Measurements from ENCODE around the gene PRXL2B.

Gene PRXL2B

DNA sequence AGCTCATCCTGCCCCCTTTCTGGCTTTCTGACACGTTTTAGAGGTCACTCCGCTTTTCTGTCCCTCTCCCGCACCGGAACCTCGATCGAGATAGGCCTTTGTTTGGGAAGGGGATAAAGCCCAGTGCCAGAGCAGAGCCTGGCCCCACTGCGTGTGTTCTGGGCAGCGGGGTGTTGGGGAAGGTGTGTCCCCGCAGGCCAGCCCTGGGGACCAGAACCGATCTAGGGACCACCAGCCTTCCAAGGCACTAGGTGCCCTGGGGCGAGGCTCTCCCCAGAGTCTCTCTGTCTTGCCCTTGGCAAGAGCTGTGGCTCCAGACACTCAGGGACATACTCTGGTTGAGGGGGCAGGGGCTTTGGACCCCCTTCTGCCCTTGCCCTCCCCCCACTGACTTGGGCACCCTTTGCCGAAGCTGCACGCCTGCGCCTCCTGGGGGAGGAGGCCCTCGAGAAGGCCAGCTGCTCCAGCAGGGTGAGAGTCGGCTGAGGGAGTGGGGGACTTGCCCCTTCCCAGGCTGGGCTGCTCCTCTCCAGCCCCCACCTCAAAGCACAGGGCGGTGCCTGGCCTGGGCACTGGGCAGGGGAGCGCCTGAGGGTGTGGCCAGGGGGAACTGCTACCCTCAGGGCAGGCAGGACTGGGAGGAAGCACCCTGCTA, 16.4 kb downstream of the PRXL2B start:
- no peak for DNase-seq

DNA sequence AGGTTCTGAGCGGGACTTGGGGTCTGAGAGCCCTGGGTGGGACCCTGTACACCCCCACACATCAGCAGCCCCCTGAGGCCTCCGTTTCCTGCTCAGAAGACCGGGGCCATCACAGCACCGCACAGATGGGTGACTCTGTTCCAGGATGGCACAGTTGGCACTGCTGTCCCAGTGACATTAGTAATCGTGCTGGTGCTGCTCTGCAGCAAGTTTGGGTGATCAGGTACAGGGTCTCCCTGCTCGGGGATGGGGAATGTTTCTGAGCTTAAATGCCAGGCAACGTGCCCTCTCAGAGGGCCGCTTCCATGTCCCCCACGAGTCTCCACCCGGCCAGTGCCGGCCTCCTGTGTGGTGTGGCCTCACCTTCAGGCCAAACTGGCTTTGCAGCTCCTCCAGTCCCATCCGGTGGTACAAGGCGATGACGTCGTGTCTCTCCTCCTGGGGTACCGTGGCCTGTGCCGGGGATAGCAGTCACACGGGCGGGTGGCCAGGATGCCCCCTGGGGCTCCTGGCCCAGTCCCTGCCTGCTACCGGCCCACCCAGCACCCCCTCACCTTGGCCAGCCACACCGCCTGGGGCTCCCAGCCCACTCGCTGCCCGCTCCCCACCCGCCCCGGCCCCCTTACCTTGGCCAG, 17.1 kb downstream of the PRXL2B start:
- DNase-seq = no peak

DNA sequence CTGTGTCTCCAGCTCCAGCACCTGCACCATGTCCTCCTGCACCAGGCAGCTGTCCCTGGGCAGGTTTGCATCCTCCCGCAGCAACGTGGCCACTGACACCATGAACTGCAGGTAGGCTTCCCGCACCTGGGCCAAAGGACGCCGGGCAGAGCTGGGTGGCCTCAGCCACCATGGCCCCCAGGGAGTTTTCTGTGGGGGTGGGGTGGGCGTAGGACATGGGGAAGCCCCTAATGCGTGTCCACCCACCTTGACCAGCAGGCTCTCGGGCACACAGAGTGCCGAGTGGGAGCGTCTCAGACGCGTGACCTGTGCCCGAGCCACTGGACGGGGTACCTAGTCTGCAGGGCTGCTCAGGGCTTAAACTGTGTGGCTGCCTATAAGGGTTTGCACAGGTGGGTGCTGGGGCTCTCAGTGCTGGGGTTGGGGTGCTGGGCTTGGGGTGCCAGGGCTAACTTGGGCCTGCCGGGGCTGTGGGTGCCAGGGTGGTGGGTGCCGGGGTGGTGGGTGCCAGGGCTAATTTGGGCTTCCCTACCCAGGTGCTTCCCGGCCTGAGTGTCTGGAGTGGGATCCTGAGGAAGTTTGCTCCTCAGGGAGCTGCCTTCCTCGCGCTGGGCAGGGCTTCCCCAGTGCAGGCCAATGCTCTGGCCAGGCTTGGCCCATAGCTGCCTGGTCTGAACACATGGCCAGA, 17.7 kb downstream of the PRXL2B start:
- DNase-seq = no peak

DNA sequence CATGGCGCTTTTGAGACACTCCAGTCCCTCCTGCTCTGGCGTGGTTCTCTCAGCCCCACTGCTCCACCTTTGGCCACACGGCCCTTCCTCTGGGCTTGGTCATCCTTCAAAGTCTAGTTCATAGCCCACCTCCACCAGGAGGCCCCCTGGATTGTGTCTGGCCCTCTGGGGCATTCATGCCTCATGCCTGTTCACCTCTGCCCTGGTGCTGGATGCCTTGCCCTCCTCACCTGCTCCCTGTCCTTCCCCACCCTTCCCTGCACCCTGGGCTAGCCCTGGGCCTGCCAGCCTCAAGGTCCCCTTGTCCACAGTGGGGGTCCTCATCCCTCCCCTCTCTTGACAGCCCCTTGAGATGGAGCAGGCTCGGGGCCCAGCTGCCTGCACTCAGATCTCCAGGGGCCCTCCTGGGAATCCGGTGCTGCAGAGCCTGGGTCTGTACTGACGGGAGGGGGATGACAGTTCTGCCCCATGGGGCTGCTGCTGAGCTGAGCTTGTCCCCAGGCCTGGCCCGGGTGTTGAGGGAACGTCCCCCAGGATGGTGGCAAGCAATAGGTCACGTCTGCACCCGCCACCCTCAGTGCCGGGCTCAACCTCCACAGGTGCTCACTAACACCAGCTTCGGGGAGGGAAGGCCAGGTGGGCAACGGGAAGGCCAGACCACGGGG, 18.4 kb downstream of the PRXL2B start:
- no peak for DNase-seq

DNA sequence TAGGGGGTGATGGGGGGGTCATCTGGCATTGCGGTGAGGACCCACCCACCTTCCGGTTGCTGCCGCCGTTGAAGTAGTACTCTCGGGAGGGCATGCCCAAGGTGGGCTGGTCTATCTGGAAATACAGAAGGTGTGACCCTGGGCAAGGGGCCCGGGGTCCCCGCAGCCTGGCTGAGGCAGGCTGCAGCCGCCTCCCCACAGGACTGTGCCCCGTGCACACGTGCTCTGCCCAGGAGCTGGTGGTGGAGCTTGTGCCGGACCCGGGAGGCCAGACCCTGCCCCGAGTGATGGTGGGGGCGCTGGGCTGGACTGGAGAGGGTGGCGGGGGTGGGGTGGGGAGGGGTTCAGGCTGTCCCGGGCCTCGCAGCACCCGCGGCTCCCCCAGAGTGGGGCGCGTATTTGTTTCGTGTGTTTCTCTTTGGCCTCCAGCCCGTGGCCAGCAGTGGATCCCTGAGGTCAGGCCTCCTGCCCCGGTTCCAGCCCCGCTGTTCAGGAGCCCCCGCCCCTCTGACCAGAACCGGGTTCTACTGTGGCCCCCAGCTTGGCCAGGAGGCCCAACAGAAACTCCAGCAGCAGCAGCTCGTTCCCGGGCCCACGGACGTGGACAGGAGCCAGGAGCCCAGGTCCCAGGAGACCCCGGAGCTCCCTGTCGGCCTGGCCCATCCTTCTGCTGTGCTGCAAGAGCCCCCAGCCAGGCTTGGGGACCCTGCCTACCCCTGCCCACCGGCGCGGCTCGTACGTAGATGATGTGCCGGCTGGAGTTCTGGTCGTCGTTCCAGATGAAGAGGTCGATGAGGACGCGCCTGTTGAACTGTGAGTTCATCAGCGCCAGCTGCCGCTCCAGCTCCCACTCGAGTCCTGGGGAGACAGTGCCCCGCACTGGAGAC, 19.2 kb downstream of the PRXL2B start:
- DNase-seq = no peak

DNA sequence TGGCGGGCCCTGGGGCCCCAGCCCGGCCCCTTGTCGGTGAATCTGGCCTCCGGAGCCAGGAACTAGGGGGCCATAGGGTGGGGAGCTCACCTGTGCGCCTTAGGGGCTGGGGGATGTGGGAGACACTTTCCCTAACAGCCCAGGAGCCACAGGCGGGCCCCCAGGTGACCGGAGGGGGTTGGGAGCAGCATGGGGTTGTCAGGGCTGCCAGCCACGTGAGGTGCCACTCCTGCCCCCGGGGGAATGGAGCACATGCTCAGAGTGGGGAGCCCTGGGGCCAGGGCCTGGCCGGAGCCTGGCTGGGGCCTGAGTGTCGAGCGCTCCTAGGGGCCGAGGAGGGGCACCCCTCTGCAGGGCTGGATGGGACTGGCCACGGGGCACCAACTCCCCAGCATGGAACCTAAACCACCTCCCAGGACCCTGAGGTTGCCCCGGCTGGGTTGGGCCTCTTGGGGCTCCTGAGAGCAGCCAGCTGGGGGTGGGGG, 19.9 kb downstream of the PRXL2B start:
- DNase-seq = no peak

DNA sequence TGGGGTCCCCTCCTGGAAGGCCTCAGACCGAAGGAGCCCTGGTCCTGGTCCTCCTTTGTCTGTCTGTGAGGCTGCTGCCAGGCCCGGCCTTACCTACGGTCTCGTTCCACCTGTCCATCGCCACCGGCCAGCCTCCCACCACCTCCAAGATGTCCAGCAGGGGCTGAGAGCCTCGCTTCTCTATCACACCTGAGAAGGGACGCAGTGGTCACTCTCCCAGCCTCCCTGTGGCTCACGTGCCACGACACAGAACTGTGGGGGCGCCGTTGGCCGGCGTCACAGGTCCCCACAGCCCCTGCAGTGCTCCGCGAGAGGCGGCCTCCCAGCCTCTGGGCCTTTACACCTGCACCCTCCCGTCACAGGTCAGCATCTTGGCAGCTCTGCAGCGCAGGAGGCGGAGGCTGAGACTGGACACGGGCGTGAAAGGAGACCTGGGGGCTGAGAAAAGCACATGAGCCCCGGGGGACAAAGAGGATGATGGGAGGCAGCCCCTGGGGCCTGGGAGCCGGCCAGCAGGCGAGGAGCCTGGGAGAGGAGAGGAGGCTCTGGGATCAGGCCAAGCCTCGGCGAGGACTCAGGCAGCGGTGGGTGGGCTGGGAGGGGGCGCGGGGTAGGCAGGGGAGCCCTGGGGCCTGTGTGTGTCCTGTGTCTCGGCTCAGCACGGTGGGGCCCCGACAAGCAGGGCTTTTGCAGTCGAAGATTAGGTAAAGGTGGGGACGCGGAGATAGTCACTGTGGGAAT, 20.5 kb downstream of the PRXL2B start:
- no peak for DNase-seq

DNA sequence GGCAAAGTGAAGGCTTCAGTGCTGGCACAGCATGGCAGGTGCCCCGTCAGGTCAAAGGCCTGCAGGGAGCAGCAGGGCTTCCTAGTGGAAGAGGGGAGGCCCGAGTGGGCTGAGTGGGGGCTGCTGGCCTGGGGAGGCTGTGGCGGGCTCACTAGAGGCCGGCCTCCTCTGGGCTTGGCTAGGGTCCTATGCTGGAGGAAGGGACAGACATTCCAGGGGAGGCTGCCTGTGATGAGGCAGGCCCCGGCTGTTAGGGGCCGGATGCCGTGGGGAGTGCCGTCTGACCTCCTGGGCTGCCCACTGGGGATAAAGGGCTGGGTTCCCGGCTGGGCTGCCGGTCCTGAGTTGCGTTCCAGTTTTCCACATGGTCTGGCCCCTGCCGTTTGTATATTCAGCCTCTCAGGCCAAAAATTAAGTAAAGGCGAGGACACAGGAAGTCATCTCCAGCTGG, 21.1 kb downstream of the PRXL2B start:
- DNase-seq = no peak

DNA sequence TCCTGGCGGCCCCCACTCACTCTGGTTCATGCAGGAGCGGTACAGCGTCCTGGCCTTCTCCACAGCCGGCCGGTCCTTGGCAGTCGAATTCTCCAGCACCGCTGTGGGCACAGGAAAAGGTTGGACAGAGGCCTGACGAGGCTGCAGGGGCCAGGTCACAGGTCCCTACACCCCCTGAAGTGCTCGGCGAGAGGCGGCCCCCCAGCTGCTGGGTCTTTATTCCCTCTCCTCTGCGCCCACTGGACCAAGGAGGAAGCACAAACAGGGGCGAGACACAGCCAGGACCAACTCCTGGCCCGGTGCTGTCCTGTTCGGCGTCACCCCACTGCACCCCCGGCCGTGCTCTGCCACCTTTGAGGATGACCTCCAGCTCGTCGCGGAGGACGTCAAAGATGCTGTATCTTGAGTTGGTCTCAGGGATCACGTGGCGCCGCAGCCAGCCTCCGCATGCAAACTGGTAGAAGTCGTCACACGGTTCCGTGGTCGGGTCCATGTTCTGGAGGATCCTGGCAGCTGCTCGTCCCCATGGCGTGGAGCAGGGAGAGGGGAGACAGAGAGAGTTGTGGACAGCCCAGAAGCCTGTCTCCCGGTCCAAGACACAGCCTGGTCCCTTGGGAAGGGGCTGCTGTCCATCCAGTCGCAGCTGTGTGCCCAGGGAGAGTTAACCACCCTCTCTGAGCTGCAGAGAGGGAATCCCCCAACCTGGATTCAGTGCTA, 22.9 kb downstream of the PRXL2B start:
- no peak for DNase-seq

DNA sequence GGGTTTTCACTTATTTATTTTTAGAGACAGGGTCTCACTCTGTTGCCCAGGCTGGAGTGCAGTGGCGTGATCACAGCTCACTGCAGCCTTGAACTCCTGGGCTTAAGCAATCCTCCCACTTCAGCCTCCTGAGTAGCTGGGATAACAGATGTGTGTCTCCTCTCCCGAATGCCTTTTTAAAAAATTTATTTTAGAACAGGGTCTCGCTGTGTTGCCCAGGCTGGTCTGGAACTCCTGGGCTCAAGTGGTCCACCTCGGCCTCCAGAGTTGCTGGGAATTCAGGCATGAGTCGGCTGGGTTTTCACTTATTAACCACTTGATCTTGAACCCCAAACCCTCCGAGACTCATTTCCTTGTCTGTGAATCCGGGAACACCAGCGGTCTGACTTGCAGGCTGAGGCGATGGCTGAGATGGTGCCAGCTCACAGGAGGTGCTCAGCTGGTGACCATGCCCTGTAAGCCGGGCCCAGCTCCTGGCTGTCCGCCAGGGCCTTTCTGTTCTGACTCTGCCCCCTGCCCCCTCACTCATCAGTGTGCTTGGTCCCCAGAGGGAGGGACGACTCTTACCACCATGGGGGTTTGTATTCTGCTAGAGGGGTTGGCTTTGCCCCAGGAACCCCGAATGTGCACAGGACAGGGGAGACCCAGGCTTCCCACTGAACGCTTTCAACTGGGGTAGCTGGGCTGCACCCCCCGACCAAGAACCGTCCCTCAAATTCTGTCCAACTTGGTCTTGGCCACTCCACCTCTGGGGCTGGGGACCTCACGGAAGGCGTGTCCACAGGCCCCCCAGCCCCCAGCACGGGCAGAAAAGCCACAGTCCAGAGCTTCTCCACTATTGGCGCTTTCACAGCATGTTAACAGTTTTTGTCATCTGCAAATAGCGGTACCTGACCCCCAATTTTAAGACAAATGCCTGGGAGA, 23.7 kb downstream of the PRXL2B start:
- no peak for DNase-seq

DNA sequence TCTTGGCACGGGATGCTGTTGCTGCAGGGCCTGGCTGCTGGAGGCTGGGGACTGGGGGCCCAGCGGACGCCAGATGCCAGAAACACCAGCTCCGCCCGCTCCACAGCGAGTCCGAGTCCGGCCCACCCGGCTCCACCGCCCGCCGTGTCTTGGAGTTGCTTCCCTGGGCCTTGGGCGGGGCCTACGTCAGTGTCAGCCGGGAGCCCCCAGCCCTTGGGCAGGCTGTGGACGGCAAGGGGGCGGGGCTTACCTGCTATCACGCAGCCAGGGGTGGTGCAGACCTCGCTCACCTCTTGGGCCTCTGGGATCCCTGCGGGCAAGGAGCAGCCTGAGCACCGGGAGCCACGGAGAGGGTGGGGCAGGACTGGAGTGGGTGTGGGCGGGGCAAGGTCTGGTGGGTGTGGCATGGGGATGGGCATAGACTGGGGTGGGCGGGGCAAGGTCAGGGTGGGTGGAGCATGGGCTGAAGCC, 24.5 kb downstream of the PRXL2B start:
- DNase-seq = peak; percentile 33

DNA sequence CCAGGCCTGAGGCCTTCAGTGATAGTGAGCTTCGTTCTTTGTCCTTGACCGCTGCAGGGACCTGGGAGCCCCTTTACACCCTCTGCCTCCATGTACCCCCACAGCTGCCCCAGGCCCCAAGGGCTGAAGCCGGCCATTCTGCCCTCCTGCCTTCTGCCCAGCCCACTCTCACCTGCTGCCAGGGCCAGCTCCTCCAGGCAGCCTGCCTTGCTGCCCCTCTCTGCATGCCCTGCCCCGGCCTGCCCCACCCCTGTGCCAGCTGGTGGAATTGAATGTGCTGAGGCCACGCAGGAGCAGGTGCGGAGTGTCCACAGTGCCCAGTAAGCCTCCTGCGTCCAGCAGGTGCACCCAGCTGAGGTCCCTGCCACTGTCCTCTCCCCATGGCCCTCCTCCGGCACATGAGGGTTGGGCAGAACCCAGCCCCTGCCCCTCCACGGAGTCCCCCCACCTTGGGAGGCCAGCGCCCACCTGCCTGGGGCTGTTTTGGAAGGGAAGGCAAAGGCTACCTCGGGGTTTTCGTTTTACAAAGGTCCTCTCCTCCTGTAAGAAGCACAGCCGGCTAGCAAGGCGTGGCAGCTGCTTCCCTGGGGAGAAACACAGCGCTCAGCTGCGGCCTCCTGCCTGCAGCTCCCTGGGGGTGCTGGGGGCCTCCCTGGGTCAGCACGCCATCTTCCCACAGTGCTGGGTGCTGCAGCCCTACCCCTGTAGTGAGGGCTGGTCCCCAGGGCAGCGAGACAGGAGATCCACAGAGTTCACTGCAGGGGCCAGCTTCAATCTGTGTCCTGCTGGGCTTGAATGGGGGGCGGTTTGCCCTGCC, 25.3 kb downstream of the PRXL2B start:
- no peak for DNase-seq

DNA sequence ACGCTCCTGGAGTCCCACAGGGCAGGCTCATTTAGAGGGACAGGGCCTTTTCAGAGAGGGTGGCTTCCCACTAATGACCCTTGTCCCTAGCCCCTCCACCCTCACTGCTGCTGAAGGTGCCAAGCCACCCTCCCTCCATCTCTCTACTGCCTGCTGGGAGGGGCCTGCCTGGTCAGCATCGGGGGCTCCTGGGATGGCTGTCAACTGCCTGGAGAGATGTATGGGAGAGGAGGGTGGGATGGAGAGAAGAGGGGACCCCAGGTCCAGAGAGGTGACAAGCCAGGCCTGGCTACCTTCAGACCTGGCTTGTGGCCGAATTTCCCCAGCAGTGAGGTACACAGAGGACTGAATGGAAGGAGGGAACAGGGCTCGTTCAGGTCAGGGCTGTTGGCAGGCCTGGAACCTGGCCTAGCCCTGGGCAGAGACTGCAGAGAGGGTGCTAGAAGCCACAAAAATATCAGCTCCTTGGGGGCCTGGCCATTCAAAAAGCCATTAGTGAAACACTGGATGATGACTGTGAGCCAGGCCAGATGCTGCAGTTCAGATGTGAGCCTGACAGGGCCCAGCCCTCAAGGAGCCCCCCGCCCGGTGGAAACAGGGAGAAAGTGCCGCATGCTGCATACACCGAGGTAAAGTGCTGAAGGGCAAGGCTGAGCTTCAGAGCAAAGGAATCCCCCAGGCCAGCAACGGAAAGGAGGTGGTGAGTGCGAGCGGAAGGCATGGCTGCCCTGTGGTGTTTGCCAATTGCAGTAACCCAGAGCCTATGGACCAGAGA, 26.2 kb downstream of the PRXL2B start:
- DNase-seq = no peak

DNA sequence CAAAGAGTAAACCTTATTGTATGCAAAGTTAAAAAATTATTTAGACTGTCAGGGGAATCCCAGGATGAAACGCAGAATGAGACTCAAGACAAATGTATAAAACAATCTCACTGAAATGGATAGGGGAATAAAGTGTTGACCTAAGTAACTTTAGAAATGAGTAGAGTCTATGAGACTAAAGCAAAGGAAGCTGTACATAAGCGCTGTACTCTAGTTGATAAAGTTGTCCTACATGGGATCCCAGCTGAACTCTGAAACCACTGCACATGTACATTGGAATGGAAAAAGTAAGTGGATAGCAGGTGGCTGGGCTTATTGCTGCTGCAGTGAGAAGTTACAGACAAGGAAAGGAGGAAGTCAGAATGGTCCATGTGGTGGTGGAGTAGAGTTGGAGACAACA, 27.6 kb downstream of the PRXL2B start:
- DNase-seq = no peak

DNA sequence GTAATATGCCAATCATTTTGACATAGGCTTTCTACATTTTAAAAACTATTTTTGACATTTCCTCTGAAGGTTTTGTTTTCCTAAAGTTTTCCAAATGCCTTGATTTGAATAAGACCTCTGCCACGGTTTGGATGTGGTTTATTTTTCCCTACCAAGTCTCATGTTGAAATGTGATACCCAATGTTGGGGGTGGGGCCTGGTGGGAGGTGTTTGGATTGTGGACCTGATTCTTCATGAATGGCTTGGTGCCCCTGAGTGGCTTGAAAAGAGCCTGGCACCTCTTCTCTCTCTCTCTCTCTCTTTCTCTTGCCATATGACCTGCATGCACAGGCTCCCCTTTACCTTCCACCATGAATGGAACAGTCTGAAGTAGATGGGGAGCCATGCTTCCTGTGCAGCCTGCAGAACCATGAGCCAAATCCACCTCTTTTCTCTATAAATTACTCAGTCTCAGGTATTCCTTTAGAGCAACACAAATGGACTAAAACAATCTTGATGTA, 31.4 kb downstream of the PRXL2B start:
- no peak for DNase-seq

DNA sequence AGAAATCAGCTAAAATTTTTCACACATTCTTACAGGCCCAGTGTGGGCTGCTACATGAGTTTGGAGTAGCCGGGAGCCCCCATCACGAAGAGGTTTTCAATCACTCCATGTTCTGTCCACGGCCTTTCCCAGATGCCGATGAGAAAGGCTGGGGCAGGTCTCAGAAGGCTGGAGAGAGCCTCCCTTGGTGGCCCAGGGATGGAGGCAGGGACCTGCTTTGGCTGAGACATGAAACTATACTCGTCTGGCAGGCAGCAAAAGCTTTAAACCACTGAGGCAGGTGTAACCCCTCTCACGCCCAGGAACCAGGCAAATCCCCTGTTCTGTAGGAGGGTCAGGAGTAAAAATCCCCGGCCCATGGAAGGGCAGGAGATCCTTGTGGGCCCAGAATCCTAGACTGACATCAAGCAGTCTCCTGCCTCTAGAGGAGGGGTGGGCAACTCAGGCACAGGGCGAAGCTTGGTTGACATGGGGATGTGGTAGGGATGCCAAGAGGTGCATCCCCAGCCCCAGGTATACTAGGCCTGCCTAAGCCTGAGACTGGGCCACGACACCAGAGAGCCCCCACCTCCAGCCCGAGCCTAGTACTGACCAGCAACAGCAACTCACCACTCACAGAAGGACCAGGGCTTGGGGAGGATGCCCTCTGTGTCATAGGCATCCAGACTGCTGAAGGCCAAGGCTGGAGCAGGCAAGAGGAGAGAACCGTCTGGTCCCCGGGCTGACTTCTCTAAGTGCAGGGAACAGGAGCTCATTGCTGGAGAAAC, 37.2 kb downstream of the PRXL2B start:
- no peak for DNase-seq

DNA sequence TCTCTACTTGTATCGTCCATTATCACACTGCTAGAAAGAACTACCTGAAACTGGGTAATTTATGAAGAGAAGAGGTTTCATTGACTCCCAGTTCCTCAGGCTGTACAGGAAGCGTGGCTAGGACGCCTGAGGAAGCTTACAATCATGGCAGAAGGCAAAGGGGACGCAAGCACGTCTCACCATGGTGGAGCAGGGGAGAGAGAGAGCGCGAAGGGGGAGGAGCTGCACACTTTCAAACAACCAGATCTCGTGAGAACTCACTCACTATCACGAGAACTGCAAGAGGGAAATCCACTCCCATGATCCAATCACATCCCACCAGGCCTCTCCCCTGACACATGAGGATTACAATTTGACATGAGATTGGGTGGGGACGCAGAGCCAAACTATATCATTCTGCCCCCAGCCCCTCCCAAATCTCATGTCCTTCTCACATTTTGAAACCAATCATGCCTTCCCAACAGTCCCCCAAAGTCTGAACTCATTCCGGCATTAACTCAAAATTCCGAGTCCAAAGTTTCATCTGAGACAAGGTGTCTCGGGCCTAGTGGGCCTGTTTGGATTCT, 38.2 kb downstream of the PRXL2B start:
- no peak for DNase-seq
